ENCODE measurements around the gene PKD2. TPM values are rescaled to one million over a fixed set of nuclear protein-coding genes. Genes with fewer than 3 reads are reported as not detected.
"Not testable (repeated sequence)": the region's sequence is repeated elsewhere in the genome, so short reads cannot be mapped to it uniquely, and the experiment has no call there.

PKD2 gene
- total RNA-seq, 2 experiments from 2014 or later = 9.5 to 10.9 TPM

GRCh38 chr4:88021824-88022223 lies 14.4 kb downstream of the PKD2 start:
- Mint-ChIP-seq H3K4me1 (peaks cover 2% of the 10 kb centered on the region), H3K9me3 (peaks cover 8% of the 10 kb centered on the region), H3K36me3 (peaks cover 25% of the 10 kb centered on the region), H3K4me3 (no peak overlapping the region), H3K27ac (no peak overlapping the region), H3K27me3 (no peaks in the 10 kb centered on the region)
- DNase-seq (no peak), ATAC-seq (ENCODE audit: low read depth) (no peak)
- POLR2A ChIA-PET = no interaction called here

- H3K36me3 Mint-ChIP-seq = peaks cover 27% of the 10 kb centered on the region
- ATAC-seq (ENCODE audit: low read depth) (no peak), DNase-seq (no peak)
- POLR2A ChIA-PET = no interaction called here
- no peaks in the 10 kb centered on the region for H3K27me3 Mint-ChIP-seq
- peaks cover 9% of the 10 kb centered on the region for H3K9me3 Mint-ChIP-seq
- H3K4me1 Mint-ChIP-seq = peaks cover 2% of the 10 kb centered on the region
- no peak overlapping the region for H3K27ac Mint-ChIP-seq
- H3K4me3 Mint-ChIP-seq = no peak overlapping the region
Measured at GRCh38 chr4:88022289-88022688, 14.9 kb downstream of the PKD2 start.

- H3K27ac Mint-ChIP-seq; ATAC-seq (ENCODE audit: low read depth); H3K4me3 Mint-ChIP-seq; H3K27me3 Mint-ChIP-seq; DNase-seq; POLR2A ChIA-PET; H3K4me1 Mint-ChIP-seq: not testable (repeated sequence)
- Mint-ChIP-seq H3K9me3 (peaks cover 13% of the 10 kb centered on the region), H3K36me3 (peaks cover 42% of the 10 kb centered on the region)
Measured at GRCh38 chr4:88025868-88026661, 18.6 kb downstream of the PKD2 start.

GRCh38 chr4:88027611-88028608 lies 20.5 kb downstream of the PKD2 start:
- Mint-ChIP-seq H3K4me3 (no peak overlapping the region), H3K27ac (peak overlapping the region; percentile 10), H3K9me3 (peaks cover 13% of the 10 kb centered on the region), H3K4me1 (peaks cover 2% of the 10 kb centered on the region), H3K36me3 (peaks cover 40% of the 10 kb centered on the region), H3K27me3 (no peaks in the 10 kb centered on the region)
- no peak for DNase-seq
- POLR2A ChIA-PET = no interaction called here
- no peak for ATAC-seq (ENCODE audit: low read depth)

GRCh38 chr4:88028946-88029345 lies 21.5 kb downstream of the PKD2 start:
- Mint-ChIP-seq H3K36me3 (peaks cover 33% of the 10 kb centered on the region), H3K9me3 (peaks cover 13% of the 10 kb centered on the region), H3K27ac (no peak overlapping the region), H3K4me3 (no peak overlapping the region), H3K27me3 (no peaks in the 10 kb centered on the region), H3K4me1 (peaks cover 2% of the 10 kb centered on the region)
- no peak for ATAC-seq (ENCODE audit: low read depth)
- no peak for DNase-seq
- POLR2A ChIA-PET = no interaction called here

- peak overlapping the region; percentile 14 for H3K27ac Mint-ChIP-seq
- POLR2A ChIA-PET = no interaction called here
Measured at GRCh38 chr4:88029556-88029955, 22.1 kb downstream of the PKD2 start.

GRCh38 chr4:88030565-88031310 lies 23.3 kb downstream of the PKD2 start:
- DNase-seq (no peak), ATAC-seq (ENCODE audit: low read depth) (no peak)
- Mint-ChIP-seq H3K9me3 (peaks cover 11% of the 10 kb centered on the region), H3K36me3 (peaks cover 32% of the 10 kb centered on the region), H3K4me3 (no peak overlapping the region), H3K27me3 (no peaks in the 10 kb centered on the region), H3K27ac (no peak overlapping the region), H3K4me1 (peaks cover 2% of the 10 kb centered on the region)
- POLR2A ChIA-PET = no interaction called here

More at GRCh38 chr4:88029556-88029955, 22.1 kb downstream of the PKD2 start:
- Mint-ChIP-seq H3K9me3 (peaks cover 13% of the 10 kb centered on the region), H3K27me3 (no peaks in the 10 kb centered on the region), H3K4me1 (peaks cover 2% of the 10 kb centered on the region), H3K36me3 (peaks cover 29% of the 10 kb centered on the region), H3K4me3 (no peak overlapping the region)
- DNase-seq (no peak), ATAC-seq (ENCODE audit: low read depth) (no peak)

- H3K27me3 Mint-ChIP-seq = no peaks in the 10 kb centered on the region
- no peak overlapping the region for H3K4me3 Mint-ChIP-seq
- H3K36me3 Mint-ChIP-seq = peaks cover 28% of the 10 kb centered on the region
- H3K27ac Mint-ChIP-seq = no peak overlapping the region
- DNase-seq (no peak), ATAC-seq (ENCODE audit: low read depth) (peak; percentile 71)
- no peaks in the 10 kb centered on the region for H3K4me1 Mint-ChIP-seq
- POLR2A ChIA-PET = interaction anchor here (0.8 kb wide), 1 partner anchor 180 kb away, joined by 4 read pairs; no protein-coding TSS in a partner anchor
- H3K9me3 Mint-ChIP-seq = no peaks in the 10 kb centered on the region
Measured at GRCh38 chr4:88033309-88033708, 25.9 kb downstream of the PKD2 start.

- Mint-ChIP-seq H3K27ac (peak overlapping the region; percentile 26), H3K4me3 (no peak overlapping the region), H3K36me3 (peaks cover 26% of the 10 kb centered on the region), H3K4me1 (no peaks in the 10 kb centered on the region), H3K27me3 (no peaks in the 10 kb centered on the region), H3K9me3 (no peaks in the 10 kb centered on the region)
- POLR2A ChIA-PET = no interaction called here
- ATAC-seq (ENCODE audit: low read depth) = no peak
- no peak for DNase-seq
Measured at GRCh38 chr4:88035292-88035691, 27.9 kb downstream of the PKD2 start.

- no peaks in the 10 kb centered on the region for H3K27me3 Mint-ChIP-seq
- no peak for ATAC-seq (ENCODE audit: low read depth)
- no peaks in the 10 kb centered on the region for H3K9me3 Mint-ChIP-seq
- no peak overlapping the region for H3K27ac Mint-ChIP-seq
- POLR2A ChIA-PET = no interaction called here
- H3K36me3 Mint-ChIP-seq = peaks cover 28% of the 10 kb centered on the region
- no peak for DNase-seq
- H3K4me3 Mint-ChIP-seq = no peak overlapping the region
- H3K4me1 Mint-ChIP-seq = no peaks in the 10 kb centered on the region
Measured at GRCh38 chr4:88037447-88037846, 30.0 kb downstream of the PKD2 start.

- H3K4me3 Mint-ChIP-seq = no peak overlapping the region
- peaks cover 31% of the 10 kb centered on the region for H3K36me3 Mint-ChIP-seq
- DNase-seq (no peak), ATAC-seq (ENCODE audit: low read depth) (no peak)
- H3K27ac Mint-ChIP-seq = no peak overlapping the region
- no peaks in the 10 kb centered on the region for H3K4me1 Mint-ChIP-seq
- H3K9me3 Mint-ChIP-seq = no peaks in the 10 kb centered on the region
- POLR2A ChIA-PET = no interaction called here
- H3K27me3 Mint-ChIP-seq = no peaks in the 10 kb centered on the region
Measured at GRCh38 chr4:88037936-88038335, 30.5 kb downstream of the PKD2 start.

- POLR2A ChIA-PET = no interaction called here
- ATAC-seq (ENCODE audit: low read depth) = no peak
- H3K4me1 Mint-ChIP-seq = no peaks in the 10 kb centered on the region
- no peaks in the 10 kb centered on the region for H3K9me3 Mint-ChIP-seq
- H3K27me3 Mint-ChIP-seq = no peaks in the 10 kb centered on the region
- H3K36me3 Mint-ChIP-seq = peaks cover 28% of the 10 kb centered on the region
- H3K27ac Mint-ChIP-seq = no peak overlapping the region
- DNase-seq = no peak
- no peak overlapping the region for H3K4me3 Mint-ChIP-seq
Measured at GRCh38 chr4:88040707-88041106, 33.3 kb downstream of the PKD2 start.

GRCh38 chr4:88041626-88042025 lies 34.2 kb downstream of the PKD2 start:
- no peaks in the 10 kb centered on the region for H3K27me3 Mint-ChIP-seq
- ATAC-seq (ENCODE audit: low read depth) = no peak

More at GRCh38 chr4:88041626-88042025, 34.2 kb downstream of the PKD2 start:
- Mint-ChIP-seq H3K36me3 (peaks cover 22% of the 10 kb centered on the region), H3K9me3 (no peaks in the 10 kb centered on the region), H3K4me1 (no peaks in the 10 kb centered on the region), H3K27ac (no peak overlapping the region), H3K4me3 (no peak overlapping the region)
- POLR2A ChIA-PET = no interaction called here
- DNase-seq = no peak
